Fibroblast of lung (primary cell): Measurements from ENCODE around the gene ZNF385A.

Experiments
- EZH2 ChIP-seq: IDR thresholded peaks from 2 replicates; pipeline ENCODE4 v1.5.1; 2012; ENCODE audit warnings: low read length, control low read depth, mild to moderate bottlenecking; ENCODE audit errors: missing control alignments
- TF ChIP-seq, protein P1 (sequence below), 2 donors: IDR thresholded peaks in 1 of 2; conservative IDR thresholded peaks in 1 of 2; 1 replicate in 1 of 2; 2 replicates in 1 of 2; pipeline ENCODE4 v1.5.1; 2011 to 2012; ENCODE audit warnings: low read length in 2 of 2, control low read depth in 1 of 2, inconsistent platforms in 1 of 2, low read depth in 1 of 2, mild to moderate bottlenecking in 1 of 2

- TF ChIP-seq, protein P1, sequence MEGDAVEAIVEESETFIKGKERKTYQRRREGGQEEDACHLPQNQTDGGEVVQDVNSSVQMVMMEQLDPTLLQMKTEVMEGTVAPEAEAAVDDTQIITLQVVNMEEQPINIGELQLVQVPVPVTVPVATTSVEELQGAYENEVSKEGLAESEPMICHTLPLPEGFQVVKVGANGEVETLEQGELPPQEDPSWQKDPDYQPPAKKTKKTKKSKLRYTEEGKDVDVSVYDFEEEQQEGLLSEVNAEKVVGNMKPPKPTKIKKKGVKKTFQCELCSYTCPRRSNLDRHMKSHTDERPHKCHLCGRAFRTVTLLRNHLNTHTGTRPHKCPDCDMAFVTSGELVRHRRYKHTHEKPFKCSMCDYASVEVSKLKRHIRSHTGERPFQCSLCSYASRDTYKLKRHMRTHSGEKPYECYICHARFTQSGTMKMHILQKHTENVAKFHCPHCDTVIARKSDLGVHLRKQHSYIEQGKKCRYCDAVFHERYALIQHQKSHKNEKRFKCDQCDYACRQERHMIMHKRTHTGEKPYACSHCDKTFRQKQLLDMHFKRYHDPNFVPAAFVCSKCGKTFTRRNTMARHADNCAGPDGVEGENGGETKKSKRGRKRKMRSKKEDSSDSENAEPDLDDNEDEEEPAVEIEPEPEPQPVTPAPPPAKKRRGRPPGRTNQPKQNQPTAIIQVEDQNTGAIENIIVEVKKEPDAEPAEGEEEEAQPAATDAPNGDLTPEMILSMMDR (conservative IDR thresholded peaks at IDR 0.05 in 1 of 2, IDR thresholded peaks at IDR 0.05 in 1 of 2; ENCODE audit: low read depth in 1 of 2, low read length in 2 of 2), result peak; percentile 76 to 83
- TF ChIP-seq EZH2, result no peak
Observed at GRCh38 chr12:54370171-54370730, 14.3 kb downstream of the ZNF385A start.
